Myocyte (in vitro differentiated cells): ENCODE results near the gene ALLC. TPM values are rescaled to one million over a fixed set of nuclear protein-coding genes. Genes with fewer than 3 reads are reported as not detected.
A peak's percentile ranks its signal among the peaks of the same experiment; 100 is the strongest.

Source experiments
- DNase-seq: peaks from one replicate; pipeline ENCODE4 v3.0.0-alpha.2; 2012; ENCODE audit warnings: low read depth
- total RNA-seq: library from RNA; depleted of rRNA; stranded (reverse); fragments of >200 nt; gene quantifications from 2 replicates; pipeline ENCODE4 v1.2.3, GENCODE V29; 2014

Gene ALLC
- total RNA-seq, 1 donor from 2014 or later = not detected

- no peak for DNase-seq
Observed at GRCh38 chr2:3639015-3639630, 18.9 kb upstream of the ALLC start.

- no peak for DNase-seq
Observed at GRCh38 chr2:3639653-3640052, 18.3 kb upstream of the ALLC start.

GRCh38 chr2:3641181-3641580 is 16.8 kb upstream of the ALLC start:
- no peak for DNase-seq

GRCh38 chr2:3641841-3642421 is 16.1 kb upstream of the ALLC start:
- no peak for DNase-seq

GRCh38 chr2:3642521-3643215 is 15.3 kb upstream of the ALLC start:
- DNase-seq = no peak

GRCh38 chr2:3643371-3644245 is 14.4 kb upstream of the ALLC start:
- no peak for DNase-seq

GRCh38 chr2:3644246-3644525 is 13.8 kb upstream of the ALLC start:
- no peak for DNase-seq

GRCh38 chr2:3644891-3645605 is 13.0 kb upstream of the ALLC start:
- DNase-seq = no peak

- no peak for DNase-seq
Observed at GRCh38 chr2:3645745-3646389, 12.1 kb upstream of the ALLC start.

GRCh38 chr2:3646446-3646845 is 11.6 kb upstream of the ALLC start:
- DNase-seq = no peak

GRCh38 chr2:3647246-3647645 is 10.8 kb upstream of the ALLC start:
- no peak for DNase-seq

- no peak for DNase-seq
Observed at GRCh38 chr2:3647831-3648651, 10.0 kb upstream of the ALLC start.

- DNase-seq = no peak
Observed at GRCh38 chr2:3648652-3649177, 9.3 kb upstream of the ALLC start.

GRCh38 chr2:3649581-3649980 is 8.4 kb upstream of the ALLC start:
- DNase-seq = no peak

- no peak for DNase-seq
Observed at GRCh38 chr2:3650140-3650920, 7.7 kb upstream of the ALLC start.

GRCh38 chr2:3651691-3652648 is 6.0 kb upstream of the ALLC start:
- DNase-seq = peak; percentile 48

- no peak for DNase-seq
Observed at GRCh38 chr2:3652896-3653625, 4.9 kb upstream of the ALLC start.
